GM21723 (cell line): Measurements from ENCODE around the gene P2RX1.

Experiments
- ATAC-seq: cut with Tn5 transposase; IDR thresholded peaks from one replicate; pipeline ENCODE4 v1.9.1; 2021; ENCODE audit warnings: mild to moderate bottlenecking, moderate library complexity; ENCODE audit not compliant: unreplicated experiment

Gene P2RX1

DNA sequence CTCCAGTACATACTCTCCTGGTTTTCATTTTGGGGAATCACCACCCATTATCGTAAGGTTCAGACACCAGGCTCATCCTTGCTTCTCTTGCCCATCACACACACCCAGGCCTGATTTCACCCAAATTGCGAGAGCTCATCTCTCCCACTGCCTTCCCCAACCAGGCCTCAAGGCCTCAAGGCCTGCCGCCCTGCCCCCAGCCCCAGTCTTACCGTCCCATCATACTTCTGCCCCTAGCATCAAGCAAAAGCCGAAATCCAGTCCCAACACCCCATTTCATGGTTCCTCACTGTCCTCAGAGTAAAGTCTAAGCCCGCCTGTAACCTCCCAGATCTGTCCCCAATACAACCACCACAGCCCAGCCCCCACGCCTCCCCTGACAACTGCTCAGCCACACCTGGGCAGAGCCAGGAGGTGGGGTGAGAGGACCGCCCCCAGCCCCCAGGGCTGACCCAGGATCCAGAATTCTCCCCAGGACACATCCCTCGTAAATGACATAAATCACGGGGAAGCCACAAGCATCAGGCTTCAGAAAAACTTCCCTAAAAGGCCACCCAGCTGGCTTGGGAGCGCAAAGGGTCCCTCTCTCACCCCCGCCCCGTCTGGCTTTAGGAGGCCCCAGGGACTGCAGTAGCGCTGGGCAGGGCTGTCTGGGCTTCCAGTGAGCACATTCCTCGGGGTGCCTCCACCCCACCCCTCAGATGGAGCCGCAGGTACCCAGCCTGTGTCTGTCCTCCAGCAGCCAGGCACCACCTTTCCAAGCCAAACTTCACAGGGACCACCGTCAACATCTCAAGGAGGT lies 9.6 kb upstream of the P2RX1 start:
- no peak for ATAC-seq

DNA sequence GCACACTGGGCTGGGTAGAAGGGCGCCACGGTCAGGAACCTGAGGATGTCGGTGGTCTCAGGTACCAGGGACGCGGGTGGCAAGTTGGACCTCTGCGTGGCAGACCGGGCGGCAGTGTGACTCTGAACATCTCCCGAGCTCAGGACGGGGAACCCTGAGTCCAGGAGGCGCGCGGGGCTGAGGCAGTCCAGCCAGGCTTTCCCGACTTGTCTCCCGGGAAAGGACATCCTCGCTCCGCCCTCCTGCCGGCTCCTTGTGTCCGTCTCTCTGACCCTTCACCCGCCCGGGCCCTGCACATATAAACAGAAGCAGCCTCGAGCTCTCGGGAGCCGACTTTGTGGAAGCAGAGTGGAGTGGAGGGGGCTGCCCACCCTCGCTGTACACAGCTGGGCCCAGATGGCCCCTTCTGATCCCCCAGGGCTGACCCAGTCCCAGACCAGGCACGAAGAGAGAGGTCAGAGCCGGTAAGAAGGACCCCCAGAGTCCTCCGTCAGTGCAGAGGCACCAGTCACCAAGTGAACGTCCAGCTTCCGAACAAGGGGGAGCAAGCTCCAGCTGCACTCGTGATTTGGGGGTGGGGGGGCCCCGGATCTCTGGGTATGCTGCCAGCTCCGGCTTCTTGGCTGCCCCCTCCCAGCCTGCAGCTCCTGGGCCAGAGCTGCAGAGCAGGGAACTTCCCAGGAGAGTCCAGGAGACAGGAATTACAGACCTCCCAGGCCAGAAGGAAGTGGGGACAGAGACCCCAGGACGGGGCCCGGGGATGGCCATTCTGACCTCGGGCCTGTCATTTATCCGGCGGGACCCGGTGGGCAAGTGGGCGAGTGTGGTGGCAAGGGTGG lies 8.5 kb upstream of the P2RX1 start:
- no peak for ATAC-seq

DNA sequence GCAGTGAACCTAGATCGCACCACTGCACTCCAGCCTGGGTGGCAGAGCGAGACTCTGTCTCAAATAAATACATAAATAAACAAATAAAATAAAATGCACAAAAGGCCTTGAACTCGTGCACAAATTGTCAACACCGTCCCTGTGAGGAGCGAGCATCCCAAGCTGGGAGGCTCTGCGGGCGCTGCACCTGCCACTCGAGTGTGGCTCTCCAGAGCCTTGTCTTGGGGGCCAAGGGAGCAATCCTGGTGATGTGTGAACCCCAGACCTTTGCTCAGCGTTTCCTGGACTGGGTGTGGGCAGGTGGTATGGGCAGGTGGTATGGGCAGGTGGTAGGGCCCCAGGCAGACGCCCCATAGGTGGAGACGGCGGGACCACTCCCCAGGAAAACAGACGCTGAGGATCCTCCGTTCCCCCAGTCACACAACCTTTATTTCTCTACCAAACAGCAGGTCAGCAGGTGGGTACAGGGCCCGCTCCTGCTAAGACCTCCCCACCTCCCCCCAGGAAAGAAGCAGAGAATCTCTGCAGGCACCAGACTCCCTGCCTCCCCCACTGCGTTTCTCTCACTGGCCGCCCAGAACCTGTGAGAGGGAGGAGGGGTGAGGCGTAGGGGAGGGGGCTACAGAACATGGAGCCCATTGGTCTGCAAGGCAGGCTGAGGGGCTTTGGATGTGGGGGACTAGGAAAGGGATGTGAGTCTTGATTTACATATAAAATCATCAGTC lies 7.4 kb upstream of the P2RX1 start:
- ATAC-seq: no peak

GRCh38 chr17:3922765-3923164 lies 6.5 kb upstream of the P2RX1 start:
- no peak for ATAC-seq

GRCh38 chr17:3921502-3922319 lies 5.4 kb upstream of the P2RX1 start:
- ATAC-seq: no peak

DNA sequence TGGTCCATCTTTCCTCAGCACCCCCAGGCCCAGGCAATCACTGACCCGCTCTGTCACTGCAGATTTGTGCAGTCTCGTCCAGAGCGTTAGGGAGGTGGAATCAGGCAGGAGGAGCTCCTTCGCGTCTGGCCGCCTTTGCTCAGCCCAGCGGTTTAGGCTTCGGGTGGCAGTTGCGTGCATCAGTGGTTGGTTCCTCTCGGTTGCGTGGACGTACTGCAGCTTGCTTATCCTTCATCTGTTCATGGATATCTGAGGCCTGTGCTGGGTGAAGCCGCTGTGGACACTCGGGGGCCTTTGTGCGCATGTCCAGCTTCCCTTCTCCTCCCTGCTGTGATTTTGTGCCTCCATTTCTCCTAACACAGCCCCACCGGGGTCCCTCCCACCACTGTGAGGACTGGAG lies 4.7 kb upstream of the P2RX1 start:
- no peak for ATAC-seq

DNA sequence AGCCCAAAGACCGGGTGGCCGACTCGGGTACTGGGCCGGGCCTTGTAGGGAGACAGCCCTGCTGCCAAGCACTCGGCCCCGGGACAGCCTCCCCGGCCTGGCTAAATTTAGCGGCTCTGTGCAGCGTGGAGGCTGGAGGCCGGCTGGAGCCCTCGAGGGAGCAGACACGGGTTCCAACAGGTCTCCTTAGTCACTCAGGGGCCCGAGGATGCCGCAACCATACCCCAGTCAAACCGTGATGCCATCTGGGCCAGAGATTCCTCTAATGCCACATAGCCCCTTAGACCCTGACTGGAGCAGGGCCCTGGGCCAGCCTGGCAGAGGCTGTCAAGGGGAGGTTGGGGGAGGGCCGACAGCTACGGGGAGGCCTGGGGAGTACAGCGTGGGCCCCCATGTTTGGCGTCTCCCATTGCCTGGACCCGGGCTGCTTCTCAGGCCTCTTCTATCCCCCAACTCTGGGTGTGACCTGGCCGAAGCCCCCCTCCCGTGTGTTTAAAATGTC lies 2.9 kb upstream of the P2RX1 start:
- ATAC-seq: no peak

GRCh38 chr17:3918372-3919122 lies 2.3 kb upstream of the P2RX1 start:
- ATAC-seq: no peak

GRCh38 chr17:3917391-3917931 lies 1.2 kb upstream of the P2RX1 start:
- ATAC-seq: no peak

GRCh38 chr17:3916825-3917224 lies 560 bp upstream of the P2RX1 start:
- no peak for ATAC-seq

DNA sequence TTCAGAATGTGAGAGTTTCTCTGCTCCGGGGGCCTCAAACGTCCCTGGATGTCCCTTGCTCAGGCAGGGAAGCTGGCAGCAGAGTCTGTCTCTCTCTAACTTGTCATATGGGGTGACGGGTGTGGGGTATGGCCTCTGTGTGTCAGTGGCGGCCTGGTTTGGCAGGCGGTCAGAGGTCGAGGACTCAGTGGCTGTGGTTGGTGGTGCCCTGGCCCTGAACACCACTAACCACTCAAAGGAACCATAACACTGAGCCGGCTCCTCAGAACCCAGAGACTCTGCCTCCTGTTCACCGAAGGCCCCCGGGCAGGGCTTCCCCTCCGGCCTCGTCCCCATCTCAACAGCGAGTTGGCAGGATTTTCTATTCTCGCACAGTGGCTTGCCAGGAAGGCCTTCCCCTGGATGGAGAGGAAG lies 677 bp downstream of the P2RX1 start:
- ATAC-seq: no peak

DNA sequence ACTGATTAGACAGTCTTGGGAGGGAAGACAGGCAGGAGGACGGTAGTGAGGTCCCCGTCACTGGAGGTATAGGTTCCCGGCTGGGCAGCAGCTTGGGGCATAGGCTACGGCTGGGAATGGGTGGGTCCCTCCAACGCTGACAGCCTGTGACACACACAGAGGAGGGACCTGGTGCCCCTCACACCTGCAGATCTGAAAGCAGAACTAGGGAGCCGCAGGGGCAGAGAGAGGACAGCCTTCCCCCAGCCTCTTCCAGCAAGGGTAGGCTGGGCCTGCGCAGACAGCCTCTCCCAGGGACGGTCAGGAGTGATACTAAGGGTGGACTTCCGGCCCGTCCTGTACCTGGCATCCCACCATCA lies 2.0 kb downstream of the P2RX1 start:
- peak; percentile 50 for ATAC-seq

DNA sequence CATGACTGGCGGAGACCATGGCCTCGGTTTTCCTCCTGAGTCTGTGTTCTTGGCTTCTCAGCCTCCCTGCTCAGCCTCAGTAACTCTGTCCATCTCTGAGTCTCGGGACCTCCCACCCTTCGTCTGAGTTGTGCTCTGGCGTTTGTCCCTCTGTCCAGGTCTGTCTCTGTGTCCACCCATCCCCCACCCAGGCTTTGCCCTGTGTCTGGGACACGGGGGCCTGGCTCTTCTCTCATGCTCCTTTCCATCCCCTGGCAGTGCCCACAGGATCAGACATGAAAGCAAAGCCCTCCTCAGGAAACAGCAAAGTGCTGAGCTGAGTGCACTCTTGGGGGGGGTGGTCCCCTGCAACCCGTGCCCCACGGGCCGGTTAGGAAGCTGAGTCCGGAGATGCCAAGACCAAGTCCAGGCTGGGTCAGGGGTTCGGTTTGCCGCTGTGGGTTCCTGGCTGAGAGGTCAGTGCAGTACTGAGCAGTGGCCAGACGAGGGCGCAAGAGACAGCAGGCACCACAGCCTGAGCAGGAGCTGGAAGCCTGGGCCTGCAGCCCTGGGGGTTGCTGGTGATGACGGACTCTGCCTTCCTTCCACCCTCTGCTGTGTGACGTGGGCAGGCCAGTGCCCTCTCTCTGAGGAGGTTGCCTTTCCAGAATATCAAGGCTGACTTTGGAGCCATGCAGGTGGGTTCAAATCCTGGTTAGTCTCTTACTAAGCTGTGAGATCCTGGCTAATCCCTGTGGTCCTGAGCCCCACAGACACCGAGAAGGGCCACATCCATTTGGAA lies 2.5 kb downstream of the P2RX1 start:
- peak; percentile 46 for ATAC-seq

DNA sequence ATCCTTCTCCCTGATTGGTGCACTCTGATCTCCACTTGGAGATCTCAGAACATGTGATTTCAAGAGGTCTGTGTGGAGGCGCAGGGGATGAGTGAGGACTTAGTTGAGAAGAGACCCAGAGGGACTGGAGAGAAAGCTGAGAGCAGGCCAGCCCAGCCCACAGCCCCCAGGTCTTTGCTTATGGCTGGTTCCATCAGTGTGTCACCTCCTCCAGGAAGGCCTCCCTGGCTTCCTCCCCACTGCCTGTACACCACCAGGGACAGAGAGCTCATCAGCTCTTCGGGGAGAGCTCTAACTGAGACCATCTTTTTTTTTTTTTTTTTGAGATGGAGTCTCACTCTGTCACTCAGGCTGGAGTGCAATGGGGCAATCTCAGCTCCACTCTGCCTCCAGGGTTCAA lies 3.4 kb downstream of the P2RX1 start:
- ATAC-seq: no peak

DNA sequence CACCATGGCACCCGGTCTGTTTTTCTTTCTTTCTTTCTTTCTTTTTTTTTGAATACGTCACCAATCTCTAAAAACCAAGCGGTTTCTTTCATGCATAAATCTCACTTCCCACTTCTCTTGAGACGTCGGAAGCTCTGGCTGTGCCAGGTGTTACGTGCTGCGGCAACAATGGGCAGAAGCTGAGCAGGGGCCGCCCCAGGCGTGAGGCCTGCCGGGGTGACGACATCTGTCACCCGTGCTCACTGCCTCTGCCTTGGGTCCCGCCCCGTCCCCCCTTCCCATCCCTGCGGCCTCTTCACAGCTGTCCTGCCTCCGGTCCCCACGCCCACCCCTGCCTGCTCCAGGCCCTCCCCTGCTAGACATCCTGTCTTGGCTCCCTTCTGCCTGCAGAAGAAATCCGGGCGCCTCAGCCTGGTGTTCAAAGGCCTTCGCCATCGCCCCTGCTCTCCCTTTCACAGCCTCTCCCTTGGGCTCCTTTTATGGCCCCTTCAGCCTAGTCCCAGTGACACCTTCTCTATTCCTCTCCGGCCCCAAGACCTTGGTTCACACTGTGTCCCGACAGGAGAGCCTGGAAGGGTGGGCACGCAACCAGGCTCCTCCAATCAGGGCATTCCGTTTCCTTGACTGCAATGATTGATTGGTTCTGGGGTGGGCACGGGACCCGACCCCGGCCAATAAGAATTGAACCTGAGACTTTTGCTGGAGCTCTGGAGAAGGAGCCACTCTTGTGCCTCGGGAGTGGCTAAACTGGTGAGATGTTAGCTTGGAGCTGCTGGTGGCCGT lies 4.8 kb downstream of the P2RX1 start:
- ATAC-seq: peak; percentile 72

DNA sequence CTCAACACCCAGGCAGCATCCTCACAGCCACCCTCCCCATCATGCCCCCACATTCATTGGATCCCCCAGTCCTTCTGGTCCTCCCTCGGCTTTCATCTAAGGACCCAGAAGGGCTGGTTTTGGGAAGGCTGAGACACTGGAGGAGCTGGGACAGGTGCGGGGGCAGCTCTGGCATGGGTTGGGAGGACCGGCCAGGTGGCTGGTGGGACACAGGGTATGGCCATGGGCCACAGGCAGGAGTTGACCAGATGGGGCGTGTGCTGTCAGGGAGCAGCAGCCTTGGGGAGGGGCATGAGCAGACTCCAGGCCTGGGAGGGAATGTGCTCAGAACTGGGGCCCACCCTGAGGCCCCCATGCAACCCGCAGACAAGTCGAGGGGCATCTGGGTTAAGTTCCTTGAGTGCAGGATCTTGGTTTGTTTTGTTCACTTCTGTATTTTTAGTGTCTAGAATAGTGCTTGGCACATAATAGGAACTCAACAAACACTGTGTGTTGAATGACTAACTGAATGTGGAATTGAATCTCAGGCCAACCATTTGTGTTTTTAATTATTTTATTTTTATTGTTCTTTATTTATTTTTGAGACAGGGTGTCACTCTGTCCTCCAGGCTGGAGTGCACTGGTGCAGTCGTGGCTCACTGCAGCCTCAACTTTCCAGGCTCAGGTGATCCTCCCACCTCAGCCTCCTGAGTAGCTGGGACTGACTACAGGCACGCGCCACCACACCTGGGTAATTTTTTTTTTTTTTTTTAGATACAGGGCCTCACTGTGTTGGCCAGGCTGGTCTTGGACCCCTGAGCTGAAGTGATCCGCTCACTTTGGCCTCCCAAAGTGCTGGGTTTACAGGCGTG lies 5.6 kb downstream of the P2RX1 start:
- ATAC-seq: no peak

DNA sequence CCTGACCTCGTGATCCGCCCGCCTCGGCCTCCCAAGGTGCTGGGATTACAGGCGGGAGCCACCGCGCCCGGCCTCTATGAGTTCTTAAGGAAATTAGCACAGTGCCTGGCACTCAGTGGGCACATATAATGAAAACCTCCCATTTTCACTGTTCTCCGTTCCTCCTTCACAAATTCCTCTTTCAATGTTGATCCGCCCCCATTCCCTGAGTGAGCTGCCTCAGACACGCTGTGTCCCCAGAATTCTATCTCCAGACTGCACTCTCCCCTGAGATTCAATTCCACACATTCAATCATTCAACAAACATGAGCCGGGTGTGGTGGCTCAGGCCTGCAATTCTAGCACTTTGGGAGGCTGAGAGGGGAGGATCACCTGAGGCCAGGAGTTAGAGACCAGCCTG lies 7.0 kb downstream of the P2RX1 start:
- ATAC-seq: no peak
